RWPE1 (cell line): ENCODE results near the gene UGT1A8.

Source experiments
- CTCF ChIA-PET: fragments of 350-600 bp; sonication (Branson Sonifier 250); formaldehyde crosslinking; extraction: SDS; loops from one replicate; lab custom pipeline; 2021; lab: Yijun Ruan, JAX
- POLR2A ChIA-PET: fragments of 400-600 bp; formaldehyde crosslinking; extraction: SDS; loops from one replicate; lab custom pipeline; 2020; ENCODE audit warnings: antibody characterized with exemption; ENCODE audit not compliant: low non-redundant PET; lab: Yijun Ruan, JAX
- DNase-seq: peaks from one replicate; pipeline ENCODE4 v3.0.0; 2012; ENCODE audit warnings: low spot score
- H3K27ac ChIP-seq: fragments of 450-650 bp; 2 replicates; pipeline ENCODE4 v1.5.1; 2017
- CTCF ChIP-seq: fragments of 450-650 bp; conservative IDR thresholded peaks from 2 replicates; pipeline ENCODE4 v1.5.1; 2017; ENCODE audit warnings: low read depth, mild to moderate bottlenecking

UGT1A8 gene

GRCh38 chr2:233758849-233759248, 141.4 kb downstream of the UGT1A8 start:
- H3K27ac ChIP-seq: no peak overlapping the region
- ChIA-PET POLR2A (no interaction called here), CTCF (no interaction called here)
- no peak for DNase-seq
- no peak for TF ChIP-seq CTCF

GRCh38 chr2:233760043-233760442, 142.6 kb downstream of the UGT1A8 start, which contains the start of gene UGT1A1:
Gene UGT1A1, plus strand, starts transcription at chr2:233760270. Its CDS starts 18 bp downstream, at chr2:233760288.
- H3K27ac ChIP-seq: no peak within 1 kb of the TSS
- POLR2A ChIA-PET: no interaction called here
- DNase-seq: no peak
- CTCF ChIA-PET: no interaction called here
- TF ChIP-seq CTCF: no peak

- ChIA-PET POLR2A (no interaction called here), CTCF (interaction anchor here (0.7 kb wide), 1 partner anchor 10 kb away, joined by 3 read pairs; no protein-coding TSS in a partner anchor)
- TF ChIP-seq CTCF: no peak
- peak; percentile 48 for DNase-seq
- no peak overlapping the region for H3K27ac ChIP-seq
Observed at GRCh38 chr2:233761040-233761769, 143.8 kb downstream of the UGT1A8 start.

GRCh38 chr2:233764264-233764663, 146.8 kb downstream of the UGT1A8 start:
- DNase-seq: no peak
- POLR2A ChIA-PET: no interaction called here
- no peak overlapping the region for H3K27ac ChIP-seq
- CTCF ChIA-PET: interaction anchor here (0.7 kb wide), 1 partner anchor 302 kb away, joined by 3 read pairs; no protein-coding TSS in a partner anchor
- no peak for TF ChIP-seq CTCF

- no peak for DNase-seq
- ChIA-PET POLR2A (no interaction called here), CTCF (no interaction called here)
- TF ChIP-seq CTCF: no peak
- no peak overlapping the region for H3K27ac ChIP-seq
Observed at GRCh38 chr2:233764761-233765160, 147.3 kb downstream of the UGT1A8 start.

- ChIA-PET CTCF (no interaction called here), POLR2A (no interaction called here)
- no peak overlapping the region for H3K27ac ChIP-seq
- no peak for TF ChIP-seq CTCF
- DNase-seq: no peak
Observed at GRCh38 chr2:233766416-233766815, 149.0 kb downstream of the UGT1A8 start.
